HG03575 (cell line): Measurements from ENCODE around the gene LLGL1.

Experiments
- ATAC-seq: cut with Tn5 transposase; IDR thresholded peaks from one replicate; pipeline ENCODE4 v1.9.1; 2021; ENCODE audit not compliant: unreplicated experiment, insufficient number of reproducible peaks, low FRiP score; ENCODE audit errors: extremely low read depth

The LLGL1 gene

GRCh38 chr17:18226284-18226945, 980 bp downstream of the LLGL1 start:
- no peak for ATAC-seq

GRCh38 chr17:18227635-18228034, 2.2 kb downstream of the LLGL1 start:
- no peak for ATAC-seq

GRCh38 chr17:18228176-18228682, 2.8 kb downstream of the LLGL1 start:
- ATAC-seq, result no peak

- no peak for ATAC-seq
Measured at GRCh38 chr17:18229254-18229653, 3.8 kb downstream of the LLGL1 start.

GRCh38 chr17:18229771-18230170, 4.3 kb downstream of the LLGL1 start:
- no peak for ATAC-seq

GRCh38 chr17:18230288-18231141, 5.1 kb downstream of the LLGL1 start:
- ATAC-seq, result no peak

GRCh38 chr17:18231164-18231563, 5.7 kb downstream of the LLGL1 start:
- no peak for ATAC-seq

- ATAC-seq, result no peak
Measured at GRCh38 chr17:18233803-18234518, 8.5 kb downstream of the LLGL1 start.

GRCh38 chr17:18234853-18235380, 9.5 kb downstream of the LLGL1 start:
- no peak for ATAC-seq

GRCh38 chr17:18235743-18236256, 10.4 kb downstream of the LLGL1 start:
- ATAC-seq, result no peak

- ATAC-seq, result no peak
Measured at GRCh38 chr17:18236494-18236893, 11.1 kb downstream of the LLGL1 start.

GRCh38 chr17:18237461-18237860, 12.0 kb downstream of the LLGL1 start:
- ATAC-seq, result no peak

GRCh38 chr17:18238299-18238698, 12.9 kb downstream of the LLGL1 start:
- no peak for ATAC-seq

- no peak for ATAC-seq
Measured at GRCh38 chr17:18240449-18240848, 15.0 kb downstream of the LLGL1 start.

GRCh38 chr17:18241229-18241871, 15.9 kb downstream of the LLGL1 start:
- no peak for ATAC-seq

- no peak for ATAC-seq
Measured at GRCh38 chr17:18245038-18245776, 19.8 kb downstream of the LLGL1 start.

GRCh38 chr17:18246109-18246725, 20.8 kb downstream of the LLGL1 start:
- ATAC-seq, result no peak
